NCI-H510A treated with DMSO at 0.1 percent for 48 hours (cell line): ENCODE results near the gene TSSK3.

Source experiments
- DNase-seq: peaks from one replicate; lab custom pipeline; 2025; lab: John Stamatoyannopoulos, UW

TSSK3 gene

GRCh38 chr1:32362474-32363313 is at the start of gene TSSK3, which contains the start of gene FAM229A:
Gene TSSK3, plus strand, starts transcription at chr1:32362539. Its CDS starts 163 bp downstream, at chr1:32362702.
Gene FAM229A, minus strand, starts transcription at chr1:32362485. Its CDS starts 394 bp downstream, at chr1:32362091.
- no peak for DNase-seq

GRCh38 chr1:32316903-32317277 is 45.4 kb upstream of the TSSK3 start:
- DNase-seq = no peak

- no peak for DNase-seq
Observed at GRCh38 chr1:32318127-32318869, 44.0 kb upstream of the TSSK3 start.

GRCh38 chr1:32321712-32322291 is 40.5 kb upstream of the TSSK3 start:
- no peak for DNase-seq

- DNase-seq = no peak
Observed at GRCh38 chr1:32327204-32327603, 35.1 kb upstream of the TSSK3 start.

- no peak for DNase-seq
Observed at GRCh38 chr1:32329931-32330466, 32.3 kb upstream of the TSSK3 start.

GRCh38 chr1:32330558-32331151 is 31.7 kb upstream of the TSSK3 start:
- DNase-seq = no peak

- DNase-seq = no peak
Observed at GRCh38 chr1:32331549-32331948, 30.8 kb upstream of the TSSK3 start.

- no peak for DNase-seq
Observed at GRCh38 chr1:32332290-32333079, 29.9 kb upstream of the TSSK3 start.

- no peak for DNase-seq
Observed at GRCh38 chr1:32333251-32333963, 28.9 kb upstream of the TSSK3 start.

- no peak for DNase-seq
Observed at GRCh38 chr1:32334274-32334861, 28.0 kb upstream of the TSSK3 start.

- no peak for DNase-seq
Observed at GRCh38 chr1:32334864-32335534, 27.3 kb upstream of the TSSK3 start.

GRCh38 chr1:32335535-32335789 is 26.9 kb upstream of the TSSK3 start:
- DNase-seq = no peak

- peak; percentile 28 for DNase-seq
Observed at GRCh38 chr1:32335790-32336590, 26.3 kb upstream of the TSSK3 start, which contains the start of gene MARCKSL1. Gene MARCKSL1, minus strand, starts transcription at chr1:32336233. Its CDS starts 200 bp downstream, at chr1:32336033.

- DNase-seq = no peak
Observed at GRCh38 chr1:32336591-32336932, 25.8 kb upstream of the TSSK3 start.

GRCh38 chr1:32336963-32337675 is 25.2 kb upstream of the TSSK3 start:
- no peak for DNase-seq

- DNase-seq = no peak
Observed at GRCh38 chr1:32337855-32338636, 24.3 kb upstream of the TSSK3 start.
